ENCODE measurements around the gene TADA2B.
A peak's percentile ranks its signal among the peaks of the same experiment; 100 is the strongest.
"Not testable (repeated sequence)": the region's sequence is repeated elsewhere in the genome, so short reads cannot be mapped to it uniquely, and the experiment has no call there.

The TADA2B gene

GRCh38 chr4:7061815-7062214 is 18.6 kb downstream of the TADA2B start:
- DNase-seq = no peak

GRCh38 chr4:7062816-7063215 is 19.6 kb downstream of the TADA2B start:
- DNase-seq = no peak

GRCh38 chr4:7063362-7063761 is 20.2 kb downstream of the TADA2B start:
- DNase-seq = no peak

GRCh38 chr4:7066006-7066405 is 22.8 kb downstream of the TADA2B start:
- DNase-seq = no peak

- no peak for DNase-seq
Measured at GRCh38 chr4:7066493-7066892, 23.3 kb downstream of the TADA2B start.

GRCh38 chr4:7067126-7067451 is 23.9 kb downstream of the TADA2B start:
- no peak for DNase-seq

GRCh38 chr4:7067452-7068278 is 24.5 kb downstream of the TADA2B start, which contains the start of gene GRPEL1:
GRPEL1 (minus strand) TSS chr4:7068064; CDS start chr4:7068032, 32 bp downstream.
- peak; percentile 100 for DNase-seq

- no peak for DNase-seq
Measured at GRCh38 chr4:7068279-7068842, 25.2 kb downstream of the TADA2B start.

GRCh38 chr4:7068883-7069282 is 25.7 kb downstream of the TADA2B start:
- no peak for DNase-seq

GRCh38 chr4:7070729-7071511 is 27.7 kb downstream of the TADA2B start:
- DNase-seq = peak; percentile 90

GRCh38 chr4:7073059-7073458 is 29.9 kb downstream of the TADA2B start:
- no peak for DNase-seq

GRCh38 chr4:7073526-7074390 is 30.6 kb downstream of the TADA2B start:
- DNase-seq = peak; percentile 49

- no peak for DNase-seq
Measured at GRCh38 chr4:7074426-7074825, 31.3 kb downstream of the TADA2B start.

GRCh38 chr4:7075962-7076695 is 33.0 kb downstream of the TADA2B start:
- DNase-seq = no peak

- no peak for DNase-seq
Measured at GRCh38 chr4:7076696-7077082, 33.5 kb downstream of the TADA2B start.

- no peak for DNase-seq
Measured at GRCh38 chr4:7077371-7077770, 34.2 kb downstream of the TADA2B start.

- DNase-seq = no peak
Measured at GRCh38 chr4:7078025-7078424, 34.9 kb downstream of the TADA2B start.

GRCh38 chr4:7079483-7079882 is 36.3 kb downstream of the TADA2B start:
- not testable (repeated sequence) for DNase-seq

GRCh38 chr4:7079909-7080308 is 36.7 kb downstream of the TADA2B start:
- DNase-seq = not testable (repeated sequence)

- DNase-seq = no peak
Measured at GRCh38 chr4:7083597-7084563, 40.7 kb downstream of the TADA2B start.

- DNase-seq = not testable (repeated sequence)
Measured at GRCh38 chr4:7084564-7084961, 41.4 kb downstream of the TADA2B start.

Data from CD4-positive, alpha-beta T cell treated with Interleukin-21 for 1 hour (primary cell).